ENCODE results near the gene SECISBP2L.

DNA sequence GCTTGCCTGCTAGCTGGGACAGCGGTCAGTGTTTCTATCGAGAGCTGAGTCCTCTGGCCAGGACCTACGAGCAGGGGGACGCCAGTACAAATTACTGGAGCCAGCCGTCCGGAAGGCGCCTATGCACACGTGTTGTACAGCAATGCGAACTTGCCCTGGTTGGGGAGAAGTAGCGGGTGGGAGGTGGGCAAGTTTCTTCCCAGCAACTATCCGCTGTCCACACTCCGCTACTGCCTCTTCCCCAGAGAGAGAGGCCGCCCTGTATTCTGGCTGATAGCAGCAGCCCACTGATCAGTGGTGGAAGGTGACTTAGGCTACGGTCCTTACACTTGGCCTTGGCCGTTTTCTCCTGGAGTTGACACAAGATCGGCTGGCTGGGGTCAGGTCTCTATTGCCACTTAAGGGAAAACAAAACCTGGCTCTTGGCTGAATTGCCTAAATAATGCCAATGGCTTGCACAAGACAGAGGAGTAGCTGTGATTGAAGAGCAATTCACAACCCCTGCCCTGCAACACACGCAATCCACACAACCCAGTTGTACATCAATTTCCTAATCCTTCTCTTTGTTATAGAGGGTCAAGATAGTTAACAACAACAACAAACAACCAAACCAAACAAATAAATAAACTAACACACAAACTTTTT lies 69.7 kb downstream of the SECISBP2L start:
- TF ChIP-seq POLR2AphosphoS5 (IDR thresholded peaks at IDR 0.05; ENCODE audit: low read depth, low read length): no peak
- TF ChIP-seq TAF1 (IDR thresholded peaks at IDR 0.05; ENCODE audit: borderline replicate concordance, insufficient read depth, low read length): no peak
